ENCODE results near the gene GREB1L.

- TF ChIP-seq SRF (IDR thresholded peaks at IDR 0.05; ENCODE audit: low read depth in 2 of 2, low read length in 2 of 2), result no peak
- TF ChIP-seq CTCF (IDR thresholded peaks at IDR 0.05 in 2 of 3, conservative IDR thresholded peaks at IDR 0.05 in 1 of 3; ENCODE audit: control insufficient read depth in 2 of 3, extremely low read depth in 1 of 3, insufficient read depth in 1 of 3, low read depth in 3 of 3, low read length in 3 of 3), result no peak
- TF ChIP-seq ATF3 (IDR thresholded peaks at IDR 0.05; ENCODE audit: borderline replicate concordance, extremely low read depth, low read depth, low read length), result no peak
- TF ChIP-seq POLR2A (IDR thresholded peaks at IDR 0.05; ENCODE audit: low read depth, low read length), result no peak
- TF ChIP-seq SMARCA5 (IDR thresholded peaks at IDR 0.05), result no peak
- no peak for TF ChIP-seq EZH2 (IDR thresholded peaks at IDR 0.05; ENCODE audit: borderline replicate concordance, control insufficient read depth, low read depth, low read length)
- no peak for TF ChIP-seq POLR2AphosphoS5 (IDR thresholded peaks at IDR 0.05; ENCODE audit: low read length)
- TF ChIP-seq ELK1 (IDR thresholded peaks at IDR 0.05; ENCODE audit: low read depth, low read length), result no peak
- TF ChIP-seq ZNF592 (IDR thresholded peaks at IDR 0.05), result no peak
- no peak for TF ChIP-seq MYC (IDR thresholded peaks at IDR 0.05; ENCODE audit: insufficient read depth, insufficient read length, insufficient replicate concordance, low read length, severe bottlenecking)
- TF ChIP-seq RAD51 (IDR thresholded peaks at IDR 0.05), result no peak
Observed at GRCh38 chr18:21404426-21404825, 162.4 kb downstream of the GREB1L start.

All from GM12878 (cell line).